B cell (primary cell): ENCODE measurements around the gene MARS1. TPM values are rescaled to one million over a fixed set of nuclear protein-coding genes. Genes with fewer than 3 reads are reported as not detected.

Experiments
- ATAC-seq: fragments of 200-7000 bp; cut with Tn5 transposase; one replicate; pipeline ENCODE4 v1.10.0; 2021; ENCODE audit warnings: low read depth, mild to moderate bottlenecking, moderate number of reproducible peaks, moderate library complexity
- CTCF ChIA-PET: fragments of 350-600 bp; sonication (Branson Sonifier 250); formaldehyde crosslinking; loops from one replicate; lab custom pipeline; 2021; ENCODE audit warnings: antibody characterized with exemption, inconsistent platforms; lab: Charles Lee
- POLR2A ChIA-PET: fragments of 350-600 bp; sonication (Branson Sonifier 250); formaldehyde crosslinking; loops from one replicate; lab custom pipeline; 2021; ENCODE audit warnings: antibody characterized with exemption; lab: Charles Lee
- DNase-seq: peaks from one replicate; pipeline ENCODE4 v3.0.0; 2013
- H2AFZ ChIP-seq: 2 replicates; pipeline ENCODE4 v1.6.1; 2012; ENCODE audit warnings: mild to moderate bottlenecking, low read depth, low read length; ENCODE audit not compliant: insufficient read depth, poor library complexity, severe bottlenecking
- H3K27ac ChIP-seq, 2 donors: 1 replicate in 1 of 2; 2 replicates in 1 of 2; pipeline ENCODE4 v1.5.1; 2012 to 2013; ENCODE audit warnings: low read length in 2 of 2, mild to moderate bottlenecking in 2 of 2, moderate library complexity in 1 of 2
- H3K27me3 ChIP-seq, 4 experiments: fragments of 200-600 bp in 1 of 4; sonication (generic) in 1 of 4; replicated peaks in 1 of 4; 1 replicate in 2 of 4; 2 replicates in 2 of 4; pipeline versions ENCODE4 v1.6.1 to v1.7.0; 2013 to 2016; ENCODE audit warnings: low read length in 3 of 4, mild to moderate bottlenecking in 2 of 4, mixed read lengths in 1 of 4, moderate library complexity in 1 of 4; ENCODE audit not compliant: insufficient read depth in 4 of 4, control insufficient read depth in 3 of 4; ENCODE audit errors: control extremely low read depth in 1 of 4
- H3K36me3 ChIP-seq, 2 experiments: replicated peaks in 1 of 2; 1 replicate in 1 of 2; 2 replicates in 1 of 2; pipeline versions ENCODE4 v1.6.1 to v1.7.1; 2013; ENCODE audit warnings: low read length in 1 of 2; ENCODE audit not compliant: insufficient read depth in 2 of 2, control insufficient read depth in 1 of 2; ENCODE audit errors: control extremely low read depth in 1 of 2, extremely low read depth in 1 of 2
- H3K4me1 ChIP-seq, 2 donors: fragments of 200-600 bp in 1 of 2; sonication (generic) in 1 of 2; 1 replicate in 1 of 2; 2 replicates in 1 of 2; pipeline versions ENCODE4 v1.5.1 to v1.6.1; 2013 to 2017; ENCODE audit warnings: low read length in 2 of 2; ENCODE audit not compliant: control insufficient read depth in 2 of 2, insufficient read depth in 2 of 2
- H3K4me2 ChIP-seq: replicated peaks from 2 replicates; pipeline ENCODE3; 2012; ENCODE audit warnings: mild to moderate bottlenecking, low read depth, low read length; ENCODE audit not compliant: poor library complexity, severe bottlenecking
- H3K4me3 ChIP-seq, 5 experiments: fragments of 200-600 bp in 1 of 5; sonication (generic) in 1 of 5; 1 replicate in 3 of 5; 2 replicates in 2 of 5; pipeline versions ENCODE4 v1.5.1 to v1.7.0; 2011 to 2016; ENCODE audit warnings: low read length in 4 of 5, mild to moderate bottlenecking in 4 of 5, low read depth in 2 of 5, control low read depth in 1 of 5, moderate library complexity in 1 of 5; ENCODE audit not compliant: insufficient read depth in 1 of 5; ENCODE audit errors: control extremely low read depth in 1 of 5, extremely low read depth in 1 of 5
- H3K79me2 ChIP-seq: fragments of 200-600 bp; sonication (generic); one replicate; pipeline ENCODE4 v1.6.0; 2016; ENCODE audit warnings: low read length; ENCODE audit not compliant: control insufficient read depth, insufficient read depth
- H3K9ac ChIP-seq: fragments of 200-600 bp; sonication (generic); 2 replicates; pipeline ENCODE4 v1.6.1; 2017; ENCODE audit warnings: mild to moderate bottlenecking, low read length, moderate library complexity
- H3K9me3 ChIP-seq, 3 donors: one replicate each; pipeline versions ENCODE4 v1.6.1 to v1.7.1; 2013; ENCODE audit warnings: low read length in 2 of 3; ENCODE audit not compliant: control insufficient read depth in 2 of 3, insufficient read depth in 1 of 3; ENCODE audit errors: control extremely low read depth in 1 of 3
- H4K20me1 ChIP-seq: 2 replicates; pipeline ENCODE4 v1.6.0; 2012; ENCODE audit warnings: mild to moderate bottlenecking, low read length; ENCODE audit not compliant: insufficient read depth, control insufficient read depth, poor library complexity, severe bottlenecking
- H3K27ac Mint-ChIP-seq: one replicate; pipeline ENCODE4 v1.8.0; 2021; ENCODE audit warnings: mixed read lengths
- H3K27me3 Mint-ChIP-seq: one replicate; pipeline ENCODE4 v1.8.0; 2021; ENCODE audit warnings: mixed read lengths
- H3K4me1 Mint-ChIP-seq: one replicate; pipeline ENCODE4 v1.8.0; 2021; ENCODE audit warnings: mixed read lengths
- H3K4me3 Mint-ChIP-seq: one replicate; pipeline ENCODE4 v1.8.0; 2021; ENCODE audit warnings: mixed read lengths
- H3K9me3 Mint-ChIP-seq: one replicate; pipeline ENCODE4 v1.8.0; 2022; ENCODE audit warnings: mixed read lengths; ENCODE audit not compliant: insufficient read depth
- EZH2 ChIP-seq: IDR thresholded peaks from 2 replicates; pipeline ENCODE4 v1.6.1; 2012; ENCODE audit warnings: borderline replicate concordance, low read depth, mild to moderate bottlenecking, moderate library complexity, low read length; ENCODE audit not compliant: insufficient read depth, poor library complexity, severe bottlenecking
- WGBS: methylation state at CpG from one replicate; pipeline ENCODE4 v1.1.5; 2013; ENCODE audit warnings: missing lambda C conversion rate; ENCODE audit not compliant: insufficient coverage; 5-methylcytosine and 5-hydroxymethylcytosine counted together
- intact Hi-C: fragments of 100-400 bp; cut with micrococcal nuclease; formaldehyde crosslinking; loops from one replicate; pipeline ENCODE4 v1.10.0; 2022
- polyA plus RNA-seq: library from polyadenylated mRNA; depleted of rRNA; stranded (reverse); fragments of >200 nt; gene quantifications from 2 replicates; pipeline ENCODE4 v1.2.3, GENCODE V29; 2012
- total RNA-seq, 2 donors: library from RNA; stranded (reverse); fragments of 120-200 nt in 1 of 2; gene quantifications; 1 replicate in 1 of 2; 2 replicates in 1 of 2; pipeline versions ENCODE4 v1.2.3 to v1.2.4, GENCODE V29; 2013 to 2022
- TF ChIP-seq, protein P1 (sequence below): fragments of 200-600 bp; IDR thresholded peaks from one replicate; pipeline ENCODE4 v1.8.0; 2022; ENCODE audit warnings: antibody characterized with exemption, mild to moderate bottlenecking

Gene MARS1
- total and polyA plus RNA-seq, 2 donors (not counting 1 experiment from before 2014, with no cell fraction given): 158 to 193 TPM

DNA sequence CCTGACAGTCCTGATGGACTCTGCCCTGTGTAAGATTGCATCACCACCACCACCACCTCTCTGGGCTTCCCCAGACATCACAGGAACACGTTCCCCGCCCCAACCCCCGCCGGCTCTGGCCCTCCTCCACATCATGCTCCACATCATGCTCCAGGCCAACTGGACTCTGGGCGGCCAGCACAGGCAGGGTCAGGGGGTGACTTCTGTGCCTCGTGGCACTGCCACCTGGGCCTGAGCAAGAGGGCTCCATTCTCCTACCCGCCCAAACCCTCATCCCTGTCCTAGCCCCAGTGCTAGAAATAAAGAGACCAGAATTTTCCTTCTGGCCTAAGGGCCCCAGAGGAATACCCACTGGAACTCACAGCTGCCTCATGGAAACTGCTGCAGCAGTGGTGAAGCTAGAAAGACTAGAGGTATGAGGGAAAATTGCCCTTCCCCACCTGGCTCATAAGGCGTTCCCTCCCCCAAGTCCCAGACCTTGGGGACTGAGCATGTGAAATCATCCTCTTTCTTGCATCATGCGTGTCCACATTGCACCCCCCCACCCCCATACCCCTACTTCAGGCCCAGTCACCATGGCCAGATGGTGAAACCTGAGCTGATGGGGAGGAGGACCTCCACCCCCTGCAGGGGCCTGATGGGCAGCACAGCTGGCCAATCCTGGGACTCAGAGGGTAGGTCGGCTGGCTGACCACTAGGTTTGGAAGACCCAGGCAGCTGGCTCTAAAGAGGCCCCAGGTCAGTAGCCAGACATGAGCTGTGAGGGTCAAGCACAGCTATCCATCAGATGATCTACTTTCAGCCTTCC, 33.1 kb upstream of the MARS1 start, which contains the start of gene INHBE:
Gene INHBE, plus strand, starts transcription at position 742 of the 808 bp plus-strand sequence. CDS start 230 bp downstream, outside the sequence.
- H3K27me3 ChIP-seq: no peaks in the 10 kb centered on the region
- peak within 1 kb of the TSS; percentile 83 for H2AFZ ChIP-seq
- H3K27ac ChIP-seq: no peak within 1 kb of the TSS
- H3K9ac ChIP-seq: peak within 1 kb of the TSS; percentile 22
- ChIA-PET CTCF (interaction anchor here (0.6 to 6.9 kb wide), 20 partner anchors 9 to 241 kb away, joined by 3 to 126 read pairs (median 6); partner anchors contain the start of gene INHBC), POLR2A (no interaction called here)
- peak within 1 kb of the TSS; percentile 85 for H3K4me3 Mint-ChIP-seq
- H3K27me3 Mint-ChIP-seq: peaks cover 4% of the 10 kb centered on the region
- H3K4me2 ChIP-seq: peak within 1 kb of the TSS; percentile 77
- no peaks in the 10 kb centered on the region for H4K20me1 ChIP-seq
- H3K4me3 ChIP-seq: peak within 1 kb of the TSS in 2 of 5 experiments; percentile 8 to 39
- H3K9me3 ChIP-seq: no peaks in the 10 kb centered on the region
- TF ChIP-seq EZH2: no peak
- TF ChIP-seq, protein P1, sequence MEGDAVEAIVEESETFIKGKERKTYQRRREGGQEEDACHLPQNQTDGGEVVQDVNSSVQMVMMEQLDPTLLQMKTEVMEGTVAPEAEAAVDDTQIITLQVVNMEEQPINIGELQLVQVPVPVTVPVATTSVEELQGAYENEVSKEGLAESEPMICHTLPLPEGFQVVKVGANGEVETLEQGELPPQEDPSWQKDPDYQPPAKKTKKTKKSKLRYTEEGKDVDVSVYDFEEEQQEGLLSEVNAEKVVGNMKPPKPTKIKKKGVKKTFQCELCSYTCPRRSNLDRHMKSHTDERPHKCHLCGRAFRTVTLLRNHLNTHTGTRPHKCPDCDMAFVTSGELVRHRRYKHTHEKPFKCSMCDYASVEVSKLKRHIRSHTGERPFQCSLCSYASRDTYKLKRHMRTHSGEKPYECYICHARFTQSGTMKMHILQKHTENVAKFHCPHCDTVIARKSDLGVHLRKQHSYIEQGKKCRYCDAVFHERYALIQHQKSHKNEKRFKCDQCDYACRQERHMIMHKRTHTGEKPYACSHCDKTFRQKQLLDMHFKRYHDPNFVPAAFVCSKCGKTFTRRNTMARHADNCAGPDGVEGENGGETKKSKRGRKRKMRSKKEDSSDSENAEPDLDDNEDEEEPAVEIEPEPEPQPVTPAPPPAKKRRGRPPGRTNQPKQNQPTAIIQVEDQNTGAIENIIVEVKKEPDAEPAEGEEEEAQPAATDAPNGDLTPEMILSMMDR: no peak
- H3K79me2 ChIP-seq: no peaks in the 10 kb centered on the region
- H3K36me3 ChIP-seq: no peaks in the 10 kb centered on the region
- peaks cover 31% of the 10 kb centered on the region for H3K4me1 Mint-ChIP-seq
- peaks cover 14 to 18% of the 10 kb centered on the region in 2 donors for H3K4me1 ChIP-seq
- no peaks in the 10 kb centered on the region for H3K9me3 Mint-ChIP-seq
- H3K27ac Mint-ChIP-seq: peak within 1 kb of the TSS; percentile 75
- whole genome bisulfite sequencing: 77% methylated on average over 7 of the region's 10 CpGs
- ATAC-seq (no peak), DNase-seq (no peak)
- intact Hi-C loops: loop anchor here (5.0 to 10.0 kb wide), 2 partner anchors 300 to 342 kb away; partner anchors contain the start of genes CDK4, MARCHF9 and STAT6
